ENCODE measurements around the gene IRX2. TPM values are rescaled to one million over a fixed set of nuclear protein-coding genes. Genes with fewer than 3 reads are reported as not detected.

The IRX2 gene
- total and polyA plus RNA-seq, 2 of the 8 experiments (the other 6 are each of a cell fraction or from before 2014, with no cell fraction given) = 23.4 to 40.4 TPM

DNA sequence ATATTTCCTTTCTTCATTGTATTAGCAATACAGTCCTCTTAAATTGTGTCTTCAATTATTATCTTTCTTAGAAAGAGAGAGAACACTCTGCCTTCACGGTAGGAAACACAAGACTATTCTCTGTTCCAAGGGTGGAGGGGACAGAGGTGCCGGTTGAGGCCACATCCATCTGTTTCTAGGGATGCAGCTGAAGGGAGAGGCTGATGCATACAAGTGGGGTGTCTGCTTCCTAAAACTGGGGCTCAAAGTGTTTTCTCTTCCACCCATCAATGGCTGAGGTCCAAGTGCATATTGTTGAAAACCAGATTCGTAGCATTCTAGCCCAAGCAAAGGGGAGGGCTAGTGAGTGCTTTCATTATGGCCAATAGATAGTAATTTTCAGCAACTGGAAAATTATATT lies 9.5 kb downstream of the IRX2 start (continued):
- no peak for TF ChIP-seq CTBP2 (IDR thresholded peaks at IDR 0.05; ENCODE audit: borderline replicate concordance, insufficient read depth, insufficient read length, low read length)
- no peak for TF ChIP-seq BCL11A (IDR thresholded peaks at IDR 0.05; ENCODE audit: low read depth in 2 of 2, low read length in 2 of 2)
- TF ChIP-seq ZNF274 (IDR thresholded peaks at IDR 0.05; ENCODE audit: borderline replicate concordance, extremely low read depth, low read length) = no peak
